IMR-90 (cell line): ENCODE data around the gene DZIP3.
A peak's percentile ranks its signal among the peaks of the same experiment; 100 is the strongest.

Source experiments
- POLR2A ChIP-seq: IDR thresholded peaks from 2 replicates; pipeline ENCODE4 v1.6.1; 2012; ENCODE audit warnings: mild to moderate bottlenecking, low read depth, low read length
- RCOR1 ChIP-seq: IDR thresholded peaks from 2 replicates; pipeline ENCODE4 v1.6.1; 2012; ENCODE audit warnings: mild to moderate bottlenecking, low read length, improper control_type of control experiment; ENCODE audit not compliant: insufficient replicate concordance

DNA sequence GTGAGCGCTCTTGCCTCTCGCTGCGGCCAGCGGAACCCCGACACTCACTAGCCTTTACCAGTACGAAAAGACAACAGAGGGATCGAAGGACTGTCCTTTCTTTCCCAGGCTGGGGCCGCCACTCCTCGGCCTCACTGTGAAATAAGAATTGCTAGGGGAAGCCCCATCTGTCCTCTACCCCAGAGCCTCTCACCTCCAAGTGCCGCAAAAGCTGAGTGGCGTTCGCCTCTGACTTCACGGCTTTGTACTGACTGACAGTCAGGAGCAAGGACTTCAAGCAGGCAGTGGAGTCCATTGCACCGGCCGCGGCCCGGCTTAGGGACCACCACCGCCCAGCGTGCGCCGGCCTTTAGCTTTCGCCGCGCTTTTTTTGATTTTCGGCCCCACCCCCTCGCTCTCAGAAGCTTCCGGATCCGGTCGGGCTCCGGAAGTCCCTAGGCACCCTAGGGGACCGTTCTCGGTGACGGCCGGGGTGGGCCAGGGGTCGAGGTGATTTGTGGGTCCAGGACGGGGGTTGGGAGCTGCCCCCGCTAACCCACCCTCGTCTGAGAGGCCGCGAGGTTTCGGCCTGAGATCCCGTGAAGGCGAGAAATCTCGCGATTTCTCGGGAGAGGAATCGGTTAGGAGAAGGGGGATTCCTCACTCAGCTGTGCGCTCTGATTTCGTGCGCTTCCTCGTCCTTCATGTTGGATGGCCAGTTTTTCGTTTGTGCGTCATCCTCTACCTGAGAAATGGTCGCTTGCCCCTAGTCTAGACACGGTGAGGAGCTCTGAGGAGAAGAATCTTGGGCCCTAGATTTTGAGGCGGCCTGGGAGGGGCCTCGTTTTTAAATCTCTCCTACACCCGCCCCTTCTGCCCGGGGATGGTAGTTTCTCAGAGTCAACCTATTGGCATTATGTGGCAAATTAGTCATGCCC lies at the start of gene DZIP3, which contains the start of gene CIP2A:
- TF ChIP-seq RCOR1 (no peak), POLR2A (peak; percentile 95)
